Measurements from ENCODE around the gene PDE12.

The PDE12 gene

DNA sequence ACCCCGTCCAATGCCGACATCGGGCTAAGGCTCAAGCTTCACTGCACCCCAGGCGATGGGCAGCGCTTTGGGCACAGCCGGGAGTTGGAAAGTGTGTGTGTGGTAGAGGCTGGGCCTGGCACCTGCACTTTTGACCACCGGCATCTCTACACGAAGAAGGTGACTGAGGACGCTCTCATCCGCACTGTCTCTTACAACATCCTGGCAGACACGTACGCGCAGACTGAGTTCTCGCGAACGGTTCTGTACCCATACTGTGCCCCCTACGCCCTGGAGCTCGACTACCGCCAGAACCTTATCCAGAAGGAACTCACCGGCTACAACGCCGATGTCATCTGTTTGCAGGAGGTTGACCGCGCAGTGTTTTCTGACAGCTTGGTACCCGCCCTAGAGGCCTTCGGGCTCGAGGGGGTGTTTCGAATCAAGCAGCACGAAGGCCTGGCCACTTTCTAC, 1.0 kb downstream of the PDE12 start:
- peak overlapping the region; percentile 24 for H3K9ac ChIP-seq (ENCODE audit: low read depth, low read length)
- peaks cover 5% of the 10 kb centered on the region for H3K4me1 ChIP-seq (ENCODE audit: control insufficient read depth, insufficient read depth, low read length)
- no peaks in the 10 kb centered on the region for H3K9me3 ChIP-seq (ENCODE audit: control insufficient read depth, insufficient read depth, low read length)
- no peaks in the 10 kb centered on the region for H3K27me3 ChIP-seq (ENCODE audit: control insufficient read depth, insufficient read depth, low read length)
- H3K4me3 ChIP-seq (ENCODE audit: low read depth, low read length): peak overlapping the region; percentile 97
- no peaks in the 10 kb centered on the region for H3K36me3 ChIP-seq (ENCODE audit: control insufficient read depth, insufficient read depth, low read length)

GRCh38 chr3:57559526-57559925, 3.5 kb downstream of the PDE12 start:
- H3K4me1 ChIP-seq (ENCODE audit: control insufficient read depth, insufficient read depth, low read length): peaks cover 5% of the 10 kb centered on the region
- H3K36me3 ChIP-seq (ENCODE audit: control insufficient read depth, insufficient read depth, low read length): no peaks in the 10 kb centered on the region
- no peaks in the 10 kb centered on the region for H3K9me3 ChIP-seq (ENCODE audit: control insufficient read depth, insufficient read depth, low read length)
- H3K9ac ChIP-seq (ENCODE audit: low read depth, low read length): no peak overlapping the region
- no peaks in the 10 kb centered on the region for H3K27me3 ChIP-seq (ENCODE audit: control insufficient read depth, insufficient read depth, low read length)
- no peak overlapping the region for H3K4me3 ChIP-seq (ENCODE audit: low read depth, low read length)

GRCh38 chr3:57569859-57570450, 13.9 kb downstream of the PDE12 start:
- Histone ChIP-seq H3K4me1 (ENCODE audit: control insufficient read depth, insufficient read depth, low read length) (no peaks in the 10 kb centered on the region), H3K9ac (ENCODE audit: low read depth, low read length) (no peak overlapping the region), H3K27me3 (ENCODE audit: control insufficient read depth, insufficient read depth, low read length) (no peaks in the 10 kb centered on the region), H3K36me3 (ENCODE audit: control insufficient read depth, insufficient read depth, low read length) (peaks cover 24% of the 10 kb centered on the region), H3K9me3 (ENCODE audit: control insufficient read depth, insufficient read depth, low read length) (no peaks in the 10 kb centered on the region), H3K4me3 (ENCODE audit: low read depth, low read length) (no peak overlapping the region)

DNA sequence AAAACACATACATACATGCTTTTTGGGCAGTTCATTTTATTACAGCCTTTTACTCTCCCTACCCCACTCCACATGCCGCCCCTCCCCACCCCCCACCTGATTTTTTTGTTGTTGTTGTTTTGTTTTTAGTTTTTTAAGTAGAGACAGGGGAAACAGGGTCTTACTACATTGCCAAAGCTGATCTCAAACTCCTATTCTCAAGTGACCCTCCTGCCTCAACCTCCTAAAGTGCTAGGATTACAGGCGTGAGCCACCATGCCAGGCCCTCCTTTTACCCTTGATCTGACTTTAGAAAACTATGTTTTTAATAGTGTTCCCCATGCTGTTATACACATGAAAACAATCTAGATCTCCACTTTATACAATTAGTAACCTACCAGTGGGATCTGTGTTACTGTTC, 14.8 kb downstream of the PDE12 start:
- H3K4me1 ChIP-seq (ENCODE audit: control insufficient read depth, insufficient read depth, low read length): no peaks in the 10 kb centered on the region
- no peaks in the 10 kb centered on the region for H3K9me3 ChIP-seq (ENCODE audit: control insufficient read depth, insufficient read depth, low read length)
- H3K4me3 ChIP-seq (ENCODE audit: low read depth, low read length): no peak overlapping the region
- H3K9ac ChIP-seq (ENCODE audit: low read depth, low read length): no peak overlapping the region
- peaks cover 25% of the 10 kb centered on the region for H3K36me3 ChIP-seq (ENCODE audit: control insufficient read depth, insufficient read depth, low read length)
- no peaks in the 10 kb centered on the region for H3K27me3 ChIP-seq (ENCODE audit: control insufficient read depth, insufficient read depth, low read length)

DNA sequence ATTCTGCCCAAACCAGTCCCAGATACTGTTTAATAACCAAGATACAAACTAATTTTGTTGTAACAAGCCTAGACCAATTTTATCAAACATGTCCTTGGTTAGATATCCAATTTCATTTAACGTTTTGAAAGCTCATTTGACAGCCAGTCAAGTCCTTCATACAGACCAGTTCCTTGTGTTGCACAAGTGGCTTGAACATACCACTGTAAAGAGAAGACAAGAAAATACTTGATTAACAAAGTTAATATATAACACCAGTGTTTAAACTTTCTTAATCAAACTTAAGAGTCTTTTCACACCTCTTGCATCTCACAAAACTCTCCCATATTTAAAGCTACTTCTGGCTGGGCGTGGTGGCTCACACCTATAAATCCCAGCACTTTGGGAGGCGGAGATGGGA, 16.0 kb downstream of the PDE12 start:
- Histone ChIP-seq H3K9me3 (ENCODE audit: control insufficient read depth, insufficient read depth, low read length) (no peaks in the 10 kb centered on the region), H3K4me3 (ENCODE audit: low read depth, low read length) (no peak overlapping the region), H3K27me3 (ENCODE audit: control insufficient read depth, insufficient read depth, low read length) (no peaks in the 10 kb centered on the region), H3K9ac (ENCODE audit: low read depth, low read length) (no peak overlapping the region), H3K4me1 (ENCODE audit: control insufficient read depth, insufficient read depth, low read length) (no peaks in the 10 kb centered on the region), H3K36me3 (ENCODE audit: control insufficient read depth, insufficient read depth, low read length) (peaks cover 25% of the 10 kb centered on the region)

DNA sequence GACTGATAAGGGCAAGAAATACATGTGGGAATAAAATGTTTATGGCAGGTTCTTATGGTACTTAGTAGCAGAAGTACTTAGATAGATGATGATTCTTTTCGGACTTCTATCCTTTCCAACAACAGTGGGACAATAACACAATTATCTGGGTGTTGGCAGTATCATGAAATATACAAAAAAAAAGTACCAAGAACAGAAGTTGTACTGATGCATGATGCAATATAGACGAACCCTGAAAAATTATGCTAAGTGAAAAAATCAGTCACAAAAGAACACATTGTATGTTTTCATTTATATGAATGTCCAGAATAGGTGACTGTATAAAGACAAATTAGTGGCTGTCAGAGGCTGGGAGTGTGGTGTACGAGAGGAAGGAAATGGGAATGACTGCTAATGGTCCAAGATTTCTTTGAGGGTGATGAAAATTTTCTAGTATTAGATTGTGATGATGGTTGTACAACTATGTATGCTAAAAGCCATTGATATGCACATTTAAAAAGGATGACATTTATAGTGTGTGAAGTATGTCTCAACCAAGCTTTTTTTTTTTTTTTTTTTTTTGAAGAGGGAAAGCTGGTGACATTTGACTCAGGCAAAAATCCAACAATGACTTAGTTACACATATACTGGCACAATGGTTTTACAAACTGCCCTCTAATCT, 20.0 kb downstream of the PDE12 start:
- no peaks in the 10 kb centered on the region for H3K27me3 ChIP-seq (ENCODE audit: control insufficient read depth, insufficient read depth, low read length)
- H3K4me3 ChIP-seq (ENCODE audit: low read depth, low read length): no peak overlapping the region
- H3K4me1 ChIP-seq (ENCODE audit: control insufficient read depth, insufficient read depth, low read length): no peaks in the 10 kb centered on the region
- H3K9ac ChIP-seq (ENCODE audit: low read depth, low read length): no peak overlapping the region
- peaks cover 25% of the 10 kb centered on the region for H3K36me3 ChIP-seq (ENCODE audit: control insufficient read depth, insufficient read depth, low read length)
- H3K9me3 ChIP-seq (ENCODE audit: control insufficient read depth, insufficient read depth, low read length): no peaks in the 10 kb centered on the region

- peaks cover 18% of the 10 kb centered on the region for H3K36me3 ChIP-seq (ENCODE audit: control insufficient read depth, insufficient read depth, low read length)
- no peaks in the 10 kb centered on the region for H3K4me1 ChIP-seq (ENCODE audit: control insufficient read depth, insufficient read depth, low read length)
- no peak overlapping the region for H3K9ac ChIP-seq (ENCODE audit: low read depth, low read length)
- H3K9me3 ChIP-seq (ENCODE audit: control insufficient read depth, insufficient read depth, low read length): no peaks in the 10 kb centered on the region
- no peak overlapping the region for H3K4me3 ChIP-seq (ENCODE audit: low read depth, low read length)
- H3K27me3 ChIP-seq (ENCODE audit: control insufficient read depth, insufficient read depth, low read length): no peaks in the 10 kb centered on the region
Measured at GRCh38 chr3:57577801-57578200, 21.7 kb downstream of the PDE12 start.

GRCh38 chr3:57582474-57583168, 26.5 kb downstream of the PDE12 start:
- Histone ChIP-seq H3K9me3 (ENCODE audit: control insufficient read depth, insufficient read depth, low read length) (no peaks in the 10 kb centered on the region), H3K27me3 (ENCODE audit: control insufficient read depth, insufficient read depth, low read length) (no peaks in the 10 kb centered on the region), H3K4me3 (ENCODE audit: low read depth, low read length) (no peak overlapping the region), H3K9ac (ENCODE audit: low read depth, low read length) (no peak overlapping the region), H3K36me3 (ENCODE audit: control insufficient read depth, insufficient read depth, low read length) (no peaks in the 10 kb centered on the region), H3K4me1 (ENCODE audit: control insufficient read depth, insufficient read depth, low read length) (no peaks in the 10 kb centered on the region)

- Histone ChIP-seq H3K4me3 (ENCODE audit: low read depth, low read length) (no peak overlapping the region), H3K9me3 (ENCODE audit: control insufficient read depth, insufficient read depth, low read length) (no peaks in the 10 kb centered on the region), H3K27me3 (ENCODE audit: control insufficient read depth, insufficient read depth, low read length) (no peaks in the 10 kb centered on the region), H3K36me3 (ENCODE audit: control insufficient read depth, insufficient read depth, low read length) (no peaks in the 10 kb centered on the region), H3K4me1 (ENCODE audit: control insufficient read depth, insufficient read depth, low read length) (no peaks in the 10 kb centered on the region), H3K9ac (ENCODE audit: low read depth, low read length) (no peak overlapping the region)
Measured at GRCh38 chr3:57583544-57583943, 27.5 kb downstream of the PDE12 start.

GRCh38 chr3:57586778-57587177, 30.7 kb downstream of the PDE12 start:
- no peaks in the 10 kb centered on the region for H3K9me3 ChIP-seq (ENCODE audit: control insufficient read depth, insufficient read depth, low read length)
- no peaks in the 10 kb centered on the region for H3K27me3 ChIP-seq (ENCODE audit: control insufficient read depth, insufficient read depth, low read length)
- H3K36me3 ChIP-seq (ENCODE audit: control insufficient read depth, insufficient read depth, low read length): no peaks in the 10 kb centered on the region
- H3K4me1 ChIP-seq (ENCODE audit: control insufficient read depth, insufficient read depth, low read length): no peaks in the 10 kb centered on the region
- no peak overlapping the region for H3K4me3 ChIP-seq (ENCODE audit: low read depth, low read length)
- H3K9ac ChIP-seq (ENCODE audit: low read depth, low read length): no peak overlapping the region

- H3K9ac ChIP-seq (ENCODE audit: low read depth, low read length): no peak overlapping the region
- H3K9me3 ChIP-seq (ENCODE audit: control insufficient read depth, insufficient read depth, low read length): no peaks in the 10 kb centered on the region
- no peak overlapping the region for H3K4me3 ChIP-seq (ENCODE audit: low read depth, low read length)
- no peaks in the 10 kb centered on the region for H3K4me1 ChIP-seq (ENCODE audit: control insufficient read depth, insufficient read depth, low read length)
- H3K36me3 ChIP-seq (ENCODE audit: control insufficient read depth, insufficient read depth, low read length): no peaks in the 10 kb centered on the region
- H3K27me3 ChIP-seq (ENCODE audit: control insufficient read depth, insufficient read depth, low read length): no peaks in the 10 kb centered on the region
Measured at GRCh38 chr3:57587905-57588304, 31.8 kb downstream of the PDE12 start.

GRCh38 chr3:57592306-57592705, 36.2 kb downstream of the PDE12 start:
- Histone ChIP-seq H3K36me3 (ENCODE audit: control insufficient read depth, insufficient read depth, low read length) (no peaks in the 10 kb centered on the region), H3K4me3 (ENCODE audit: low read depth, low read length) (no peak overlapping the region), H3K4me1 (ENCODE audit: control insufficient read depth, insufficient read depth, low read length) (peaks cover 4% of the 10 kb centered on the region)

More at GRCh38 chr3:57592306-57592705, 36.2 kb downstream of the PDE12 start:
- Histone ChIP-seq H3K9ac (ENCODE audit: low read depth, low read length) (no peak overlapping the region), H3K9me3 (ENCODE audit: control insufficient read depth, insufficient read depth, low read length) (no peaks in the 10 kb centered on the region), H3K27me3 (ENCODE audit: control insufficient read depth, insufficient read depth, low read length) (no peaks in the 10 kb centered on the region)

Data from iPS-15b (cell line).